Keratinocyte (primary cell): Measurements from ENCODE around the gene FAM156A.
"Not testable (repeated sequence)": the region's sequence is repeated elsewhere in the genome, so short reads cannot be mapped to it uniquely, and the experiment has no call there.

Experiments used
- EZH2 ChIP-seq: IDR thresholded peaks from one replicate; pipeline ENCODE4 v1.6.1; 2012; ENCODE audit warnings: inconsistent platforms, mild to moderate bottlenecking, low read length, moderate library complexity
- TF ChIP-seq, protein P1 (sequence below), 3 experiments: IDR thresholded peaks in 1 of 3; conservative IDR thresholded peaks in 1 of 3; optimal IDR thresholded peaks in 1 of 3; 2 replicates in 2 of 3; 3 replicates in 1 of 3; pipeline versions ENCODE3 to v1.5.1; 2011; ENCODE audit warnings: low read length in 3 of 3, mild to moderate bottlenecking in 3 of 3, moderate library complexity in 2 of 3, control low read depth in 1 of 3, inconsistent platforms in 1 of 3; ENCODE audit not compliant: insufficient read depth in 2 of 3; ENCODE audit errors: extremely low read depth in 1 of 3

DNA sequence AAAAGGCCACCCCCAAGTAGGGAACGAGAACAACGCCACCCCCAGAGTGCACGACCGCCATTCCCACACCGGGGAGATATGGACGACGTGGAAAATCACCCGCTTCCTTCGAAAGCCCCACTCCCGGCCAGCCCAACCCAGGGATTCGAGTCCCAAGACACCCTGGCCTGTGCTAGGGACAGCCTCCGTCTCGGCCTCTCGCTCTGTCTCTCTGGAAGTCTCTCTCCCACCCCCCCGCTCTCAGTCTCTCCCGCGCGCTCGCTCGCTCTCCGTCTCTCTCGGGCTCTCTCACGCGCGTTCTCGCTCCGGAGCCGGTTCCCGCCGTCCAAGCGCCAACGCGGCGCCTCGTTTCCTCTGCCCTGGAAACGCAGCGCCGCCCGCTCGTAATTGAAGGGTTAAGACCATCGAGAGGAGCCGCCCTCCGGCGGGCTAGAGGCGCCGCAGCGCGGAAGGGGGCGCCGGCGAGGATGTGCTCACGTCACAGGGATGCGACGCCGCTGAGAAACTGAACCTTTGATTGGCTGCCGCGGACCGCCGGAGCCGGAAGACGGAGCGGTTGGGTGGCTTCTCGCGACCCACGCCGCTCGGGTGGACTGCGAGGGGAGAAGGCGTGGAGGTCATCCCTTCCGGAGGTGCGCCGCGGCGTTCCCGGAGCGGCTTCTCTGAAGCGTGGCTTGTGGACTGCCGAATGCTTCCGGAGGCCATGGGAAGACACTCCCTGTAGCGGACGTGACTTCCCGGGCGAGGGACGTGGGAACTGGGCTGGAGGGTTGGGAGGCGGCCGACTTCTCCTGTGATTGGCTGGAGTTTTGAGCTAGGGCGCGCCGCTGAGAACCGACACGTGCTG is at the start of gene FAM156A:
- TF ChIP-seq, protein P1, sequence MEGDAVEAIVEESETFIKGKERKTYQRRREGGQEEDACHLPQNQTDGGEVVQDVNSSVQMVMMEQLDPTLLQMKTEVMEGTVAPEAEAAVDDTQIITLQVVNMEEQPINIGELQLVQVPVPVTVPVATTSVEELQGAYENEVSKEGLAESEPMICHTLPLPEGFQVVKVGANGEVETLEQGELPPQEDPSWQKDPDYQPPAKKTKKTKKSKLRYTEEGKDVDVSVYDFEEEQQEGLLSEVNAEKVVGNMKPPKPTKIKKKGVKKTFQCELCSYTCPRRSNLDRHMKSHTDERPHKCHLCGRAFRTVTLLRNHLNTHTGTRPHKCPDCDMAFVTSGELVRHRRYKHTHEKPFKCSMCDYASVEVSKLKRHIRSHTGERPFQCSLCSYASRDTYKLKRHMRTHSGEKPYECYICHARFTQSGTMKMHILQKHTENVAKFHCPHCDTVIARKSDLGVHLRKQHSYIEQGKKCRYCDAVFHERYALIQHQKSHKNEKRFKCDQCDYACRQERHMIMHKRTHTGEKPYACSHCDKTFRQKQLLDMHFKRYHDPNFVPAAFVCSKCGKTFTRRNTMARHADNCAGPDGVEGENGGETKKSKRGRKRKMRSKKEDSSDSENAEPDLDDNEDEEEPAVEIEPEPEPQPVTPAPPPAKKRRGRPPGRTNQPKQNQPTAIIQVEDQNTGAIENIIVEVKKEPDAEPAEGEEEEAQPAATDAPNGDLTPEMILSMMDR (optimal IDR thresholded peaks at IDR 0.05 in 1 of 3, IDR thresholded peaks at IDR 0.05 in 1 of 3, conservative IDR thresholded peaks at IDR 0.05 in 1 of 3; ENCODE audit: extremely low read depth in 1 of 3, insufficient read depth in 2 of 3, low read length in 3 of 3): not testable (repeated sequence)
- TF ChIP-seq EZH2: not testable (repeated sequence)
